SK-N-SH (cell line): ENCODE measurements around the gene TANK. TPM values are rescaled to one million over a fixed set of nuclear protein-coding genes. Genes with fewer than 3 reads are reported as not detected.

Experiments used
- CTCF ChIA-PET: fragments of 300-600, 350-600 bp; formaldehyde crosslinking; extraction: SDS; loops from one replicate; lab custom pipeline; 2021; lab: Yijun Ruan, JAX
- POLR2A ChIA-PET: fragments of 350-600 bp; sonication (Branson Sonifier 250); formaldehyde crosslinking; extraction: SDS; loops from one replicate; lab custom pipeline; 2020; ENCODE audit warnings: antibody characterized with exemption, inconsistent platforms; lab: Yijun Ruan, JAX
- DNase-seq: peaks from one replicate; pipeline ENCODE4 v3.0.0; 2012
- H2AFZ ChIP-seq: fragments of 200-600 bp; sonication (generic); 2 replicates; pipeline ENCODE4 v1.8.1; 2016; ENCODE audit warnings: antibody characterized with exemption, mild to moderate bottlenecking, low read depth
- H3F3A ChIP-seq: fragments of 200-600 bp; sonication (generic); replicated peaks from 2 replicates; pipeline ENCODE3; 2016; ENCODE audit warnings: antibody characterized with exemption, mild to moderate bottlenecking; ENCODE audit not compliant: insufficient read depth
- H3K27ac ChIP-seq, 2 experiments: fragments of 200-500 bp in 1 of 2; fragments of 200-600 bp in 1 of 2; sonication (Bioruptor generic) in 1 of 2; sonication (generic), shearing (Covaris generic) in 1 of 2; 2 replicates each; pipeline versions ENCODE4 v1.5.1 to v1.6.1; 2014 to 2016; ENCODE audit warnings: low read depth in 2 of 2, inconsistent platforms in 1 of 2, low read length in 1 of 2, mild to moderate bottlenecking in 1 of 2, mixed read lengths in 1 of 2
- H3K27me3 ChIP-seq: fragments of 200-600 bp; sonication (generic), shearing (Covaris generic); 2 replicates; pipeline ENCODE4 v1.6.1; 2016; ENCODE audit warnings: mixed run types; ENCODE audit not compliant: insufficient read depth
- H3K36me3 ChIP-seq, 2 experiments: fragments of 200-500 bp in 1 of 2; fragments of 200-600 bp in 1 of 2; sonication (Bioruptor generic) in 1 of 2; sonication (generic) in 1 of 2; replicated peaks in 1 of 2; 2 replicates each; pipeline versions ENCODE3 to v1.5.1; 2014 to 2016; ENCODE audit warnings: low read length in 1 of 2, mild to moderate bottlenecking in 1 of 2; ENCODE audit not compliant: insufficient read depth in 2 of 2, control insufficient read depth in 1 of 2
- H3K4me1 ChIP-seq, 2 experiments: fragments of 200-500 bp in 1 of 2; fragments of 200-600 bp in 1 of 2; sonication (Bioruptor generic) in 1 of 2; sonication (generic), shearing (Covaris generic) in 1 of 2; 2 replicates each; pipeline versions ENCODE4 v1.5.1 to v1.6.1; 2014 to 2016; ENCODE audit warnings: low read depth in 1 of 2, low read length in 1 of 2, mixed run types in 1 of 2; ENCODE audit not compliant: insufficient read depth in 2 of 2, control insufficient read depth in 1 of 2
- H3K4me2 ChIP-seq: fragments of 200-600 bp; sonication (generic), shearing (Covaris generic); 2 replicates; pipeline ENCODE4 v1.6.1; 2017; ENCODE audit warnings: mixed run types
- H3K4me3 ChIP-seq, 2 experiments: fragments of 200-500 bp in 1 of 2; fragments of 200-600 bp in 1 of 2; sonication (Bioruptor generic) in 1 of 2; sonication (generic), shearing (Covaris generic) in 1 of 2; 2 replicates each; pipeline versions ENCODE4 v1.5.1 to v1.8.1; 2014 to 2016; ENCODE audit warnings: low read depth in 2 of 2, inconsistent platforms in 1 of 2, low read length in 1 of 2, mild to moderate bottlenecking in 1 of 2, mixed read lengths in 1 of 2, moderate library complexity in 1 of 2
- H3K79me2 ChIP-seq: fragments of 200-600 bp; sonication (generic); 2 replicates; pipeline ENCODE4 v1.8.1; 2017; ENCODE audit warnings: mild to moderate bottlenecking; ENCODE audit not compliant: insufficient read depth
- H3K9ac ChIP-seq: fragments of 200-600 bp; sonication (generic); 2 replicates; pipeline ENCODE4 v1.6.1; 2017; ENCODE audit warnings: mixed run types
- H3K9me2 ChIP-seq: fragments of 200-600 bp; sonication (generic); 2 replicates; pipeline ENCODE4 v1.6.1; 2017; ENCODE audit warnings: mixed run types
- H3K9me3 ChIP-seq: fragments of 200-600 bp; sonication (generic); 2 replicates; pipeline ENCODE4 v1.6.1; 2017; ENCODE audit warnings: mixed run types, mild to moderate bottlenecking, moderate library complexity
- H4K20me1 ChIP-seq: fragments of 200-600 bp; sonication (generic); 2 replicates; pipeline ENCODE4 v1.6.1; 2017; ENCODE audit warnings: mild to moderate bottlenecking, mixed run types; ENCODE audit not compliant: insufficient read depth
- ELF1 ChIP-seq: IDR thresholded peaks from 2 replicates; pipeline ENCODE4 v1.4.0; 2012
- FOXM1 ChIP-seq: IDR thresholded peaks from 2 replicates; pipeline ENCODE4 v1.4.0; 2012; ENCODE audit warnings: low read depth, mild to moderate bottlenecking
- GATA2 ChIP-seq: sonication (generic); formaldehyde crosslinking; IDR thresholded peaks from 2 replicates; pipeline ENCODE4 v1.5.0; 2020; ENCODE audit warnings: mild to moderate bottlenecking, missing genetic modification reagents
- JUND ChIP-seq: IDR thresholded peaks from 2 replicates; pipeline ENCODE4 v1.4.0; 2012
- MXI1 ChIP-seq: IDR thresholded peaks from 2 replicates; pipeline ENCODE4 v1.6.1; 2012; ENCODE audit warnings: mild to moderate bottlenecking, low read depth, low read length, improper control_type of control experiment
- NFIC ChIP-seq: IDR thresholded peaks from 2 replicates; pipeline ENCODE4 v1.4.0; 2012; ENCODE audit warnings: borderline replicate concordance
- NRF1 ChIP-seq: IDR thresholded peaks from 2 replicates; pipeline ENCODE4 v1.6.1; 2012; ENCODE audit warnings: low read depth, mild to moderate bottlenecking, low read length
- PBX3 ChIP-seq: IDR thresholded peaks from 2 replicates; pipeline ENCODE4; 2012
- POLR2AphosphoS5 ChIP-seq: IDR thresholded peaks from 2 replicates; pipeline ENCODE4 v1.6.1; 2012; ENCODE audit warnings: low read depth, low read length
- RAD21 ChIP-seq: IDR thresholded peaks from 2 replicates; pipeline ENCODE4 v1.6.1; 2012; ENCODE audit warnings: mild to moderate bottlenecking, low read length
- REST ChIP-seq: IDR thresholded peaks from 2 replicates; pipeline ENCODE4 v1.6.1; 2012; ENCODE audit warnings: mild to moderate bottlenecking, low read depth, low read length, moderate library complexity
- RFX5 ChIP-seq: IDR thresholded peaks from 2 replicates; pipeline ENCODE4 v1.6.1; 2012; ENCODE audit warnings: mild to moderate bottlenecking, improper control_type of control experiment, low read length
- SIN3A ChIP-seq: IDR thresholded peaks from 2 replicates; pipeline ENCODE4 v1.6.1; 2012; ENCODE audit warnings: low read depth, mild to moderate bottlenecking, low read length, moderate library complexity, borderline replicate concordance
- SMC3 ChIP-seq: IDR thresholded peaks from 2 replicates; pipeline ENCODE4 v1.6.1; 2012; ENCODE audit warnings: low read depth, low read length, improper control_type of control experiment
- TAF1 ChIP-seq: IDR thresholded peaks from 2 replicates; pipeline ENCODE4 v1.6.1; 2012; ENCODE audit warnings: low read depth, mild to moderate bottlenecking, low read length, moderate library complexity, borderline replicate concordance
- TCF12 ChIP-seq: IDR thresholded peaks from 2 replicates; pipeline ENCODE4 v1.4.0; 2012
- WGBS: methylation state at CpG from one replicate; pipeline ENCODE4 v1.1.6; 2017; ENCODE audit warnings: low lambda C conversion rate; 5-methylcytosine and 5-hydroxymethylcytosine counted together
- polyA plus RNA-seq, 3 experiments: library from polyadenylated mRNA; depleted of rRNA; stranded (reverse); fragments of >200 nt; gene quantifications; 2 replicates each; pipeline ENCODE4 v1.2.3, GENCODE V29; 2012
- TF ChIP-seq, protein P1 (sequence below): fragments of 150-350 bp; IDR thresholded peaks from 2 replicates; pipeline ENCODE4 v1.6.1; 2017; ENCODE audit warnings: antibody characterized with exemption, low read length, low read depth, borderline replicate concordance
- TF ChIP-seq, protein P2 (sequence below): fragments of 200-600 bp; sonication (generic); IDR thresholded peaks from 2 replicates; pipeline ENCODE4 v1.6.1; 2017; ENCODE audit warnings: antibody characterized with exemption, mild to moderate bottlenecking, moderate library complexity

The TANK gene
- polyA plus RNA-seq, 1 of the 3 experiments (the other 2 are of a cell fraction) = 25.7 TPM

DNA sequence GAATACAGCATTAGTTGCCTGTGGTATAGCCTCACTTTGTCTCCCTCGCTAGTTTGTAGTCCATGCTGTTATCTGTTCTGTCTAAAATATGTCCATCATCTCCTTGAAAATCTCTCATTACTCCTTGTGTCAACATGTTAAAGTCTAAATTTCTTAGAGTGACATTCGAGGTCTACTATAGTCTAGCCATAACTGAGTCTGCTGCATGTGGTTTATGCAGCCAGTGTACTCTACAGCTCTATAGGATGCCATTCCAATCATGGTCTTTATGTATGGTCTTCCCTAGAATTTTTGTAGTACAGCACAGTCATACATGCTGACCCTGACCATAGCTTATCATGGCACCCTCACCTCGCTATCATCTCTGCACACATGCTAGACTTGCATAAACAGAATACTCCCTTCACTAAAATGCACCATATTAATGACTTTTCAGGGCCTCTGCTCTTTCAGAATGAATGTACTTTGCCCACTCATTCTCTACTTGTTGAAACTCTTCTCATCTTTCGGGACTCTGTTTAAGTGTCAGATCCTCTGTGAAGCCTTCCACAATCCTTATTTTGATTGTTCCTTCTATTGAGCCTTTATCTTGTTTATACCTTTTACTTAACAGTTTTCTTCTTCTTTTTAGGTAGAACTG, 12.8 kb downstream of the TANK start:
- H3K4me2 ChIP-seq = no peak overlapping the region
- no peak for DNase-seq
- no peak overlapping the region for H3K9ac ChIP-seq
- H3K79me2 ChIP-seq = peaks cover 36% of the 10 kb centered on the region
- no peak overlapping the region; a peak in 1 of 4 replicates for H3K27ac ChIP-seq
- H2AFZ ChIP-seq = no peak overlapping the region
- no peaks in the 10 kb centered on the region for H4K20me1 ChIP-seq
- ChIA-PET POLR2A (no interaction called here), CTCF (no interaction called here)
- H3F3A ChIP-seq = peaks cover 1% of the 10 kb centered on the region
- H3K9me3 ChIP-seq = no peaks in the 10 kb centered on the region
- 88% methylated on average over 4 of the region's 4 CpGs for WGBS
- H3K36me3 ChIP-seq = peaks cover 19 to 29% of the 10 kb centered on the region in 2 experiments
- H3K4me1 ChIP-seq = peaks cover 0 to 3% of the 10 kb centered on the region in 2 experiments; a peak in 2 of 4 replicates
- no peak overlapping the region for H3K4me3 ChIP-seq
- TF ChIP-seq NFIC (no peak), FOXM1 (no peak), RFX5 (no peak), MXI1 (no peak), ELF1 (no peak), TCF12 (no peak), REST (no peak), GATA2 (no peak), POLR2AphosphoS5 (no peak), NRF1 (no peak), SMC3 (no peak), TAF1 (no peak), RAD21 (no peak), PBX3 (no peak), SIN3A (no peak), JUND (no peak)
- TF ChIP-seq, protein P1, sequence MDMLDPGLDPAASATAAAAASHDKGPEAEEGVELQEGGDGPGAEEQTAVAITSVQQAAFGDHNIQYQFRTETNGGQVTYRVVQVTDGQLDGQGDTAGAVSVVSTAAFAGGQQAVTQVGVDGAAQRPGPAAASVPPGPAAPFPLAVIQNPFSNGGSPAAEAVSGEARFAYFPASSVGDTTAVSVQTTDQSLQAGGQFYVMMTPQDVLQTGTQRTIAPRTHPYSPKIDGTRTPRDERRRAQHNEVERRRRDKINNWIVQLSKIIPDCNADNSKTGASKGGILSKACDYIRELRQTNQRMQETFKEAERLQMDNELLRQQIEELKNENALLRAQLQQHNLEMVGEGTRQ = no peak
- TF ChIP-seq, protein P2, sequence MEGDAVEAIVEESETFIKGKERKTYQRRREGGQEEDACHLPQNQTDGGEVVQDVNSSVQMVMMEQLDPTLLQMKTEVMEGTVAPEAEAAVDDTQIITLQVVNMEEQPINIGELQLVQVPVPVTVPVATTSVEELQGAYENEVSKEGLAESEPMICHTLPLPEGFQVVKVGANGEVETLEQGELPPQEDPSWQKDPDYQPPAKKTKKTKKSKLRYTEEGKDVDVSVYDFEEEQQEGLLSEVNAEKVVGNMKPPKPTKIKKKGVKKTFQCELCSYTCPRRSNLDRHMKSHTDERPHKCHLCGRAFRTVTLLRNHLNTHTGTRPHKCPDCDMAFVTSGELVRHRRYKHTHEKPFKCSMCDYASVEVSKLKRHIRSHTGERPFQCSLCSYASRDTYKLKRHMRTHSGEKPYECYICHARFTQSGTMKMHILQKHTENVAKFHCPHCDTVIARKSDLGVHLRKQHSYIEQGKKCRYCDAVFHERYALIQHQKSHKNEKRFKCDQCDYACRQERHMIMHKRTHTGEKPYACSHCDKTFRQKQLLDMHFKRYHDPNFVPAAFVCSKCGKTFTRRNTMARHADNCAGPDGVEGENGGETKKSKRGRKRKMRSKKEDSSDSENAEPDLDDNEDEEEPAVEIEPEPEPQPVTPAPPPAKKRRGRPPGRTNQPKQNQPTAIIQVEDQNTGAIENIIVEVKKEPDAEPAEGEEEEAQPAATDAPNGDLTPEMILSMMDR = no peak
- H3K27me3 ChIP-seq = no peaks in the 10 kb centered on the region
- no peaks in the 10 kb centered on the region for H3K9me2 ChIP-seq
